SK-N-SH treated with all-trans-retinoic acid at 6 μM for 48 hours (cell line): ENCODE data around the gene STKLD1.

Source experiments
- ARNTL ChIP-seq: fragments of 450-650 bp; formaldehyde crosslinking; IDR thresholded peaks from 2 replicates; pipeline ENCODE4 v1.5.0; 2020; ENCODE audit warnings: low read depth, mild to moderate bottlenecking, moderate library complexity, borderline replicate concordance
- CREB5 ChIP-seq: fragments of 250-450 bp; sonication (Bioruptor Pico); IDR thresholded peaks from 2 replicates; pipeline ENCODE4 v1.5.1; 2020; ENCODE audit warnings: low read depth, mild to moderate bottlenecking, moderate library complexity
- ESRRG ChIP-seq: fragments of 250-450 bp; sonication (Bioruptor Pico); IDR thresholded peaks from 2 replicates; pipeline ENCODE4 v1.6.1; 2021; ENCODE audit warnings: mild to moderate bottlenecking
- ISL1 ChIP-seq: fragments of 250-450 bp; sonication (Bioruptor Pico); IDR thresholded peaks from 2 replicates; pipeline ENCODE4 v2.1.2; 2022; ENCODE audit warnings: mild to moderate bottlenecking, moderate library complexity
- RARB ChIP-seq: fragments of 250-450 bp; sonication (Bioruptor Pico); IDR thresholded peaks from 2 replicates; pipeline ENCODE4 v1.8.0; 2021; ENCODE audit warnings: mild to moderate bottlenecking, moderate library complexity
- SNAI2 ChIP-seq: fragments of 250-450 bp; sonication (Bioruptor Pico); IDR thresholded peaks from 2 replicates; pipeline ENCODE4 v1.5.0; 2020; ENCODE audit warnings: mild to moderate bottlenecking, moderate library complexity
- ZC3H10 ChIP-seq: fragments of 250-450 bp; sonication (Bioruptor Pico); IDR thresholded peaks from 2 replicates; pipeline ENCODE4 v1.5.1; 2021; ENCODE audit warnings: mild to moderate bottlenecking, moderate library complexity
- ZFP30 ChIP-seq: fragments of 450-650 bp; formaldehyde crosslinking; IDR thresholded peaks from 2 replicates; pipeline ENCODE4 v1.5.0; 2022; ENCODE audit warnings: mild to moderate bottlenecking, moderate library complexity
- ZNF8 ChIP-seq: fragments of 450-650 bp; formaldehyde crosslinking; IDR thresholded peaks from 2 replicates; pipeline ENCODE4 v1.5.0; 2020; ENCODE audit warnings: mild to moderate bottlenecking, moderate library complexity
- TF ChIP-seq, protein P1 (sequence below): fragments of 250-450 bp; sonication (Bioruptor Pico); IDR thresholded peaks from 2 replicates; pipeline ENCODE4 v1.8.0; 2021; ENCODE audit warnings: low read depth, mild to moderate bottlenecking, moderate library complexity, borderline replicate concordance

GRCh38 chr9:133424187-133424586 lies 48.0 kb downstream of the STKLD1 start:
- TF ChIP-seq ESRRG (CRISPR knock-in tag), result no peak
- TF ChIP-seq ISL1, result no peak
- TF ChIP-seq, protein P1, sequence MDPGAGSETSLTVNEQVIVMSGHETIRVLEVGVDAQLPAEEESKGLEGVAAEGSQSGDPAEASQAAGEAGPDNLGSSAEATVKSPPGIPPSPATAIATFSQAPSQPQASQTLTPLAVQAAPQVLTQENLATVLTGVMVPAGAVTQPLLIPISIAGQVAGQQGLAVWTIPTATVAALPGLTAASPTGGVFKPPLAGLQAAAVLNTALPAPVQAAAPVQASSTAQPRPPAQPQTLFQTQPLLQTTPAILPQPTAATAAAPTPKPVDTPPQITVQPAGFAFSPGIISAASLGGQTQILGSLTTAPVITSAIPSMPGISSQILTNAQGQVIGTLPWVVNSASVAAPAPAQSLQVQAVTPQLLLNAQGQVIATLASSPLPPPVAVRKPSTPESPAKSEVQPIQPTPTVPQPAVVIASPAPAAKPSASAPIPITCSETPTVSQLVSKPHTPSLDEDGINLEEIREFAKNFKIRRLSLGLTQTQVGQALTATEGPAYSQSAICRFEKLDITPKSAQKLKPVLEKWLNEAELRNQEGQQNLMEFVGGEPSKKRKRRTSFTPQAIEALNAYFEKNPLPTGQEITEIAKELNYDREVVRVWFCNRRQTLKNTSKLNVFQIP (CRISPR knock-in tag), result no peak
- TF ChIP-seq SNAI2 (CRISPR knock-in tag), result no peak
- TF ChIP-seq ZNF8, result no peak
- no peak for TF ChIP-seq ZFP30 (CRISPR knock-in tag)
- no peak for TF ChIP-seq ARNTL (CRISPR knock-in tag)
- TF ChIP-seq RARB, result no peak
- no peak for TF ChIP-seq ZC3H10
- TF ChIP-seq CREB5 (CRISPR knock-in tag), result no peak
